NCI-H187 (cell line): ENCODE data around the gene PTPRT.

Experiments
- DNase-seq, 2 experiments: peaks; one replicate each; lab custom pipeline; 2025; lab: John Stamatoyannopoulos, UW

The PTPRT gene

DNA sequence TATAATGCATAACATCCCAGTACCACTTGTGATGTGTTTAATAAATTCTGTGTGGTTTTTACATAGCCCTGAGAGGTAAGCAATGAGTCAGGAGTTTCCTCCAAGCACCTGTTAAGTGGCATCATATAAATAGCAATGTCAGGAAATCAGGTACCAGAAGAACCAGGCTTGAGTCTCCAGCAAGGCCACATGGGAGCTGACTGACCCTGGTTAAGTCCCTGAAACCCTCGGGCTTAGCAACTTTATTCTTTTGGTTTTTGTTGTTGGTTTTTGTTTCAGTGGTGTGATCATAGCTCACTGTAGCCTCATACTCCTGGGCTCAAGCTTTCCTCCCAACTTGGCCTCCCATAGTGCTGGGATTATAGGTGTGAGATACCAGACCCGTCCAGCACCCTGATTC is 70.0 kb downstream of the PTPRT start:
- no peak for DNase-seq

DNA sequence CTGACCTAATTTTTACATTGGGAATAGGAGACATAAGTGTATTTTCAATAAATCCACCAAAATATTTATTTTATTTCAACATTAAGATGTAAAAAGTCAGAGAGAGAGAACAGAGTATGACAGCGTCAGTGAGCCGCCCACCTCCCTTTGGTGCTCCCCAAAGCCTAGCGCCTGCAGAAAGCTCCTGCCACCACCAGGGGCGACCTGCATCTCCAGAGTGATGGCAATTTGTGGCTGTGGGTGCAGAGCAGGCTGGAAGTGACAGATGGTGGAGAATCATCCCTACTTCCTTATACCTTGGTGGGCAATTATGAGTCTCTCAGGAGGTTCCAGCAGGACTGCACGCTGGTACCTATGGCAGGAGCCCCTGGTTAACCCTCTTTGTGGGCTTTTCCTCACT is 87.3 kb downstream of the PTPRT start:
- no peak for DNase-seq

DNA sequence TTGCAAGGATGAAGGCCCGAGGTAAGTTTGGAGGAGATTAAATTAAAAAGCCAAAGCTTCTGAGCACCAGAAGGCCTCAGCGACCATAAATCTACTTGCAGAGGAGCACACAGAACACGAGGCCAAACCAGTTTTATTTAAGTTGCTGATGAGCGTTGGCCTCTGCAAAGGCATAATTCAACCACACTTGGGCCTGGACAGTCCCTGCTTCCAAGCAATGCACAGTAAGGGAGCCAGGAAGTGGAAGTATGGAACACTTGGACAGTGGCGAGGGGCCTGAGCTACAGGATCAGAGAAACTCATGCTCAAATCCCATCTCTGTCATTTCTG is 92.8 kb downstream of the PTPRT start:
- no peak for DNase-seq

DNA sequence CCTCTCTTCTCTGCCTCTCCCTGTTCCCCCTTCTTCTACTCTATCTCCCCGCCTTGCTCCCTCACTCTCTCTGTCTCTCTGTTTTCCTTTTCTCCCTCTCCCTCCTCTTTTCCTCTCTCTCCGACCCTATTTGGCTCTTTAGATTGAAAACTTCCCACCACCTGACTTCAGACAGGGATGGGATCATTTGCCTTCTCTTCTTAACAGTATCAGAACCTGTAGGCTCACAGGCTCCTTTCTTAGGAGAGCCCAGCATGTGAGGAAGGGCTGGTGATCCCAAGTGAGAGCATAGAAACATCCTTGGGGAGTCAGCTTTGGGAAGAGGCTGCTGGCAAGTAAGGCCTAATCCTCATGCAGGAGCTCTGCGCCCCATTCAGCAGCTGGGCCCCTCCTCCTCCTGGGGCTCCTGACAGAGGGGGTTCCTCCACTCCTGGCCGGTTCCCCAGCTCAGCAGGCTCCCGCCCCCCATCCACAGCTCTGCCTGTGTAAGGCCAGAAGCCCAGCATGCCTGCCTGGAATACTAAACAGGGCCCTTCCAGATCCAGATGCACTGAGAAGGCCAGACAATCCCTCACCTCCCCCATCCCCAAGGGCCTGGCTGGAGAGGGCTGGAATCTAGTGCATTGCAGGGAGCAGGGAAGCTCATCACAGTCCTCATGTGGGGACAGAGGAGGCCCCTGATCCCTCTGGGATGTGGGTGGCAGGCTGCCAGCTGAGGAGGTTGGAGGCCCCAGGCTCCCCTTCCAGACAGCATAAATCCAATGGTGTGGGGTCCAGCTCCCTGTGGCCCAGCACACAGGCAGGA is 93.4 kb downstream of the PTPRT start:
- no peak for DNase-seq

DNA sequence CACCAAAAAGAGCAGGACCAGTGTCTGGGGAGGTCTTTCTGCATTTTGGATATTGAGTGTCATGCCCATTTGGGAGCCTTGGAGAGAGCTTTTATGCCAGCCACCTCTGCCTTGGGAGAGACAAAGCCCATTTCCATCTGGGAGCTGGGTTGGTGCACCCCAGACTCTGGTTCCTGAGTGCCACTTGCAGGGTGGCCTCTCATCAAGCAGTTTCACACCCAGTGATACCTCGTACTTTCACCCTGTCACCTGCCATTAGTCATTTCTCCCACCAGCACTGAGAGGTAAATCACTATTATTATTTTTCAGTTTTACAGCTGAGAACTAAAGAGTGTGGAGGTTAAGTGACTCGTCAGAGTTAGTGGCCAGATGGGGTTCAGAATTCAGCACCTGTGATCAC is 94.7 kb downstream of the PTPRT start:
- DNase-seq, result no peak

DNA sequence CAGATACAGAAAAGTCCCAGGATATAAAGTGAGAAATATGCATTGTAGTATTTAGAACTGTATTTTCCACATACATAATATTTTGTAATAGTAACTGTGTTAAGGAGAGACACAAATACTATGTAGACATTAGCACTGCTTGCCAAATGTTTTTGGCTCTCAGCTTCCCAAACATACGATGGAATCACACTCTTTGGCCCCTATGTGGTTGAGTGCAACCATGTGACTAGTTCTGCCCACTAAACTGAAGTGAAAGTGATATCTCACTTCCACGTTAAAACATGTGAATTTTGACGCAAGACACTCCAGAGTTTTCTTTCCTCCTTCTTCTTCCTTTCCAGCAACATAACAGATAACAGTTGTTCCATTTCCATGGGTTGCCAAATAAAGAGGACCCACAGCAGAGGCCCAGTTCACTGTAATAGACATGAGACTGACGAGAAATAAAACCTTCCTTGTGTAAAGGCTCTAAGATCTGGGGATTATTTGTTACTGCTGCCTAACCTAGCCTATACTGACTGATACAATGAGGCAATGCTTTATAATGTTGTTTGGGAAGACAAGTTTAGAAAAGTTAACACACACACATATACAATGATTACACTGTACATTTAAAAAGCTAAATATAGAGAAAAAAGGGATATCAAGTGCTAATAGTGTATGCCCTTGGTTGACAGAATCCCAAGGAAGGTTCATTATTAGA is 97.2 kb downstream of the PTPRT start:
- DNase-seq, result no peak

DNA sequence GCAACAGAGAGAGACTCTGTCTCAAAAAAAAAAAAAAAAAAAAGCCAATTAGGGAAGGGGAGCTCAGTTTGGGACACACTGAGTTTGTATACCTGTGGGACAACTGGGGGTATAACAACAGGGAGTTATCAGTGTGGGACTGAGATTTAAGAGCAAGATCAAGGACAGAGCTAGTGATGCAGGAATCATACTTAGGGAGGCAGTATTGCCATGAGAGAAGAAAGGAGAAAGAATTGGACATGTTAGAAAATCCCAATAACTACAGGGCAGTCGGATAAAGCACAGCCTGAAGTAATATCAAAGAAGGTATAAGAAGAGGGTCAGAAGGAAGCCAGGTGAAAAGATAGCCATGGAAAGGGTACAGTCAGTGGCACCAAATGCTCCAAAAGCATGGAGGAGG is 121.2 kb downstream of the PTPRT start:
- DNase-seq, result no peak

DNA sequence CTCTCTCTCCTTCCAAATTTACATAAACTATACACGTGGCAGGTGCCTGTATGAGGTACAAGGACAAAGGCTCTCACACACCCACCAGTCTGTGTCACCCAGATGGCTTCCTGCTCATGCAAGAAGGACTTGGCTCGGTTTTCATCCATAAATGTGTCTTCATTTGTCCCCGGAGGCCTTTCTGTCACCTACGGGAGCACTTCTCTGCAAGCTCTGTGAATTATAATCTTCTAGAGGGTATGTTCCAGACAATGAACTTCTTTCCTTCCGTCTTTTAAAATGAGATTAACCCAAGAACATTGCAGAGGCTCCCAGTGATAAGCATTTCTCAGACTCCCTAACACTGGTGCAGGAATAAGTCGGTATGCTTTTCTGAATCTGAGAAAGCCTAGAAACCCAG is 123.6 kb downstream of the PTPRT start:
- no peak for DNase-seq

DNA sequence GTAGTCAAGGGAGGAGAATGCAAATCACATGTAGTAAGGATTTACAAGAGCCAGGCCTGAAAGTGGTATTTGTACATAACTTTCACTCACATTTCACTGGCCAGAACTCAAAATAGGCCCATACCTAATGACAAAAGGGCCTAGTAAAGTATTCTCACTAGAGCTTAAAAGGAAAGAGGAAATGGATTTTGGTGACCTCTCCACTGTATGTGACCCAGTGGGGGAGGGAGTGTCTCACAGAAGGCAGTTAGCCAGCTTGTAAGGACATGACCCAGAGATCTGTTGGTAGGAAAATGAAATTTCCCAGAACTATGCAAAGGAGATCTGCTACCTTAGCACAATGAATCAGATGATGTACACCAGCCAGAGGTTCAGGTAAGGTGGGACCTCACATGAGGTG is 124.4 kb downstream of the PTPRT start:
- DNase-seq, result no peak

DNA sequence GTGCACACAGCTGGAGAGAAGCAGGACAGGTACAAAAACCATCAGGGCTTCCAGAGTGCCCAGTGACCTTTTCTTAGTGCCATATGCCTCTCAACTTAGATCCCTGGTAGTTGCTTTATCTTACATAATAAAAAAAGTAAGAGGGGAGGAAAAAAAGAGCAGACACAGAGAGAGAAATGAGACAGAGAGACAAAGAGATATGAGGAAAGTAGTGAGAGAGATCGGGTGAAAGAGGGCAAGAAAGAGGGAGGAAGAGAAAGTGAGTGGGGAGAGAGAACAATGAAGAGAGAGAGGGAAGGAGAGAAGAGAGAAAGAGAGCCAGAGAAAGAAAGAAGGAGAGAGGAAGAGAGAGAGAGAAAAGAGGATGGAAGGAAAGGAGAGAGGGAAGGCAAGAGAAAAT is 131.6 kb downstream of the PTPRT start:
- DNase-seq, result no peak

DNA sequence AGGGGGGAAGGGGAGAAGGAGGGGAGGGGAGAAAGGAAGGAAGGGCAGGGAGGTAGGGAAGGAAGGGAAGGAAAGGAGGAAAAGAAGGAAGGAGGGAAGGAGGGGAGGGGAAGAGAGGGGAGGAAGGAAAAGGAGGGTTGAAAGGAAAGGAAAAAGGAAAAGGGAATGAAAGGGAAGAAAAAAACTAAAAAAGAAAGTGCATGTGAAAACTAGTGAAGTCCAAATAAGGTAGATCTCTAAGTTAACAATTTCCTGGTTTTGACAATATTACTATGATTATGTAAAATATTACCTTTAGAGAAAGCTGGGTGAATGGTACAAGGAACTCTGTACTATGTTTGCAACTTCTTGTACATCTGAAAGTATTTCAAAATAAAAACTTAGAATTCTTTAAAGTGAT is 132.4 kb downstream of the PTPRT start:
- no peak for DNase-seq

DNA sequence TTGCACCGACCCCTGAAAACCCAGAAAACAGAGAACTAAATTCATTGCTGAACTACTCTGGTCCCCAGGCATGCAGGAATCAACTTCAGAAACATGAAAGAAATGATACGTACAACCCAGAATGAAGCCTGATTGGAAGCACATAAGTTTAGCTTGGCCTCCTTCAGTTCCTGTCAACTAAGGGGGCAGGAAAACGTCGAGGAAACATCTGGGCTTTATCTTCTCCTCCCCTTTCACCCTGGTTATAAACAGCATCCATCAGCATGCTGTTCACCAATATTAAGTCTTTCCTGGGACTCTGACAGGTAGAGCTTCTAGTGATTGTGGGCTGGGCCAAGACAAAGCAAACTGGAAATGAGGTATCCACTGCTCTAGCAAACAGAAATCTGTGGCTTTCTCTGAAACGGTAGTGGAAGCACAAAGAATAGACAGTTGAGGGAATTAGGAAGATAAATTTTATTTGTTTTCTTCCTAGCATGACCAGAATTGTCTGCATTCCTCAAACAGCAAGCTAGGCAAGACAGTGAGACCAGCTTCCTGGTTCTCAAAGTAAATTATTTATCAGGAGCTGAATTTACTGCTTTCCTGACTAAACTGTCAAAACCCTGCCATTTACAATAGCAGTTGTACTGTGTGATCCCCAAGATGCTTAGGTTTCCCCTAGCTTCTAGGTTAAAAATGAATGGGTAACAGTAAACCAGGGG is 134.4 kb downstream of the PTPRT start:
- no peak for DNase-seq

DNA sequence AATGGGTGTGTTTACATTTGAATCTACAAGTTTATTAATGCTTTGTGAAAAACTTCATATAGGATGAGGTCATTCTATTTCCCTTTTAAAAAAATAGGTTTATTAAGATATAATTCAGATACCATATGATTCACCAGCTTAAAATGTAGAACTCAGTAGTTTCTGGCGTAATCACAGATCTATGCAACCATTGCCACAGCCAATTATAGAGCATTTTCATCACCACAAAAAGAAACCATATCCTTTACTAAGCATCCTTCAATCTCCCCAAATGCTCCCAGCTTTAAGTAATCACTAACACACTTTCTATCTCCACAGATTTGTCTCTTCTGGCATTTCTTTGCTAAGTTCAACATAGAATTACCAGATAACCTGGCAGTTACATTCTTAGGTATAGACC is 137.2 kb downstream of the PTPRT start:
- DNase-seq, result no peak

DNA sequence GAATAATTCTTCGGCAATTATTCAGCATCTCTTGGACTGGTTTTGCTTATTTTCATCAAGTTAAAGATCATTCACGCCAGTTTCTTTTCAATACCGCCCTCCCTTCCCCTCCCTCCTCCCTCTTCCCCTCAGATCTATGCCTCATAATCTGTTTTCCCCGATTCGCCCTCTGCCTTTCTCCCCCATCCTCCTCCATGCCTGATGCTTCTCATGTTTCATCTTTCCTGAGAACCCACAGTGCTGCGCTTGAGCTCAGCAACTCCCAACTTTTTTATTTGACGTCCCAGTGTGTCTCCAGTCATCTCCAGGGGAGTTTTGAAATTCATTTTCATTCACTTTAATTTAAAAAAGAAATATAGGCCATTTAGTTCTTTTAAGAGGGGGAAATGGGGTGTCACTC is 142.7 kb downstream of the PTPRT start:
- no peak for DNase-seq

DNA sequence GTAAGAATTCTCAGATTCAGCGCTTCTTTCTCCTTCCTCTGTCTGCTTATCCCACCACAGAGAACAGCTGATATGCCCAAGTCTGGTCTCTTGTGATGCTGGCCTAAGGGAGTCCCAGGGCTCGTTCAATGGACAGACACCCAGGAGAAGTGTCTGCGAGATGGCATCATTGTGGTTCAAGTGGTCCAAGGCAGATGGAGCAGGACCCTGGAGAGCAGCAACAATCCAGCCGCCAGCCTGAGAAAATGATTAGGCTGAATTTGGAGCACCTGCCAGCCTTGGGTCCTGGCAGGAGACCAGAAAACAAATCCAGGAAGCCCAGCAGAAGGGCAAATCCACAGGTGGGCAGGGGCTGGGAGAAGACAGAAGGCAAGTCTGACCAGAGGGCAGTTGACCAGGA is 145.8 kb downstream of the PTPRT start:
- DNase-seq, result no peak

DNA sequence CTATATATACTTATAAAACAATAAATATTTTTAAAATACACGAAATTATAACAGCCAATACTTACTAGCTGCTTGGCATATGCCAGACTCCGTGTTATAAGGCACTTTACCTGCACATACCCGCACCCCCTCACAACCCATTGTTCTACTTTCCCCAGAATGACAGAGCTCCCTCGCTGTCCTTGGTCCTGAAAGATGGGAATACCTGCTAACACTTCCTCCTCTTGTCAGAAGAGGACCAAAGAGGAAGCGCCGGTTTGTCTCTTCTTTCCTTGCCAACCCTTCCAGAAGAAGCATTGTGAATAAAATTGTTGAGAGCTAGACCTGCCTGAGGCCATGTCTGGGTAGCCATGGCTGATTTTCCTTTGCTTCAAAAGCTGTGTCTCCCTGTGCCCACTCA is 149.3 kb downstream of the PTPRT start:
- DNase-seq, result no peak

DNA sequence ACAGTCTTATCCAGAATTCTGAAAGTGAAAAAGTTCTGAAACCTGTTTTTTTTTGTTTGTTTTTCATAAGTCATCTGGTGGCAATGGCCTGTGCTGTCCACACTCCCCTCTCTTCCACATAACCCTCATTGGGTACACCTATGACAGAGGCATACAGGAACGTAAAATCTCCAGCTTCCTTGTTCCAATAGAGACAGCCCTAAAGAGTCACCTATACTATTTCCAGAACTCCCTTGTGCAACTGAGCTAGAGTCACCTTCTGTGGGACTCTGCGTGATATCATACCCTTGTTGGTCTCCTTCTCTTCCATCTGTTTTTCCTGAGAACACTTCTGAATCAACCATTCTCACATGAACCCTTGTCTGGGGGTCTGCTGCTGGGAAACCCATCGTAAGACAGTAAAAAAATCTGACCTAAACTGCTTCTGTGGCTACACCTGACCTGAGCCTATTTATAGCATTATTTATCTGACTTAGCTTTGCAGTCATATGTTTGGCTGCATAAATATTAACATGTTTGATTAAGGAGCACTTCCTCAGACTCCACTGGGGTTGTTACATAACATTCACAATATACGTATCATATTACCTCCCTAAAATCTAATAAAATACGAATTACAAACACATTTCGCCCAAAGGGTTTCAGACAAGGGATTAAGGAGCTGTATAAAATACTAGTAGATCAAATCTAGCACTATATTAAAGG is 151.9 kb downstream of the PTPRT start:
- no peak for DNase-seq

DNA sequence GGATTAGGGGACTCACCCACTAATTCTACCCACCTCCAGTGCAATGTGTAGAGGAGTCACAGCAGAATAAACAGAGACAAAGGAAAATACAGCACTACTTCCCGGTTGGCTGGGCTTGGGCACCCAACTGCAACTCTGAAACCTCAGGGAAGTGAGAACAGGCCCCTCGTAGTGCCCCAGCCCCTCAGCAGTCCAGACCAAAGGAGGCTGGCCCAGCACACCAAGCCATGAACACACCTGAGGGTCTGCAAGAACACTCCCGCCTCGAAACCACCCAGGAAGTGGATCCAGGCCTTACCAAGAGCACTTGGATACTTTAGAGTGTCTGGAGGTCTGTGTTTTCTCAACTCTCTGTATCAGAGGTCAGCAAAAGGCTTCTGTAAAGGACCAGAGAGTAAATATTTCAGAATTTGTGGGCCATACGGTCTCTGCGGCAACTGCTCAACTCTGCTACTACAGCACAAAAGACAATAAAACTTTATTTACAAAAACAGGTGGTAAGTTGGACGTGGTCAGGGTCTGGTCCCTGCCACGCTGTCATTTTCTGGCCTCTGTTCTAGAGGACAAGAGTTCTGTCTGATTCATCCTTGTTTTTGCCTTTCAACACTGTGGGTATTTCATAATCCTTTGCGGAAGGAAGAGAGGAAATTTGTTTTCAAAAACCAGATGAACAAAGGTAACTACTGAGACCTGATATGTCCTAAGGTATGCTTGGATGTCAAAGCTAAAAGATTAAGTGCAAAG is 154.6 kb downstream of the PTPRT start:
- no peak for DNase-seq

DNA sequence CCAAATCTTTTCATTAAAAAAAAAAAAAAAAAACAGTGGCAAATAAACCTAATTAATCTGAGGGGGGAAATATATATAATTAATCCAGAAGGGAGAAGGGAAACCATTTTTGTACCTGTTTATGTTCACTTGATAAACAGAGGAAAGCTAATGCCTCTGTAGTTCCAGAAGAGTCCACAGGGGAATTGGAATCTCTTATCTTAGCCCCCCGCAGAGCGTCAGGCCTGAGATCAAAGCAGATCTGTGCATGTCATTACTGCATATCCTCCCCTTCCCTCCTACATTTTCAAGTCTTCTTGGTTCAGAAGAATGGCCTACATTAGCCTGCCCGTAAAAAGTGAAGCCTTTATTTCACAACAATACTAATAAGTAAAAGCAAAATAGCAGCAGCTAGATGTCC is 157.2 kb downstream of the PTPRT start:
- DNase-seq, result no peak

DNA sequence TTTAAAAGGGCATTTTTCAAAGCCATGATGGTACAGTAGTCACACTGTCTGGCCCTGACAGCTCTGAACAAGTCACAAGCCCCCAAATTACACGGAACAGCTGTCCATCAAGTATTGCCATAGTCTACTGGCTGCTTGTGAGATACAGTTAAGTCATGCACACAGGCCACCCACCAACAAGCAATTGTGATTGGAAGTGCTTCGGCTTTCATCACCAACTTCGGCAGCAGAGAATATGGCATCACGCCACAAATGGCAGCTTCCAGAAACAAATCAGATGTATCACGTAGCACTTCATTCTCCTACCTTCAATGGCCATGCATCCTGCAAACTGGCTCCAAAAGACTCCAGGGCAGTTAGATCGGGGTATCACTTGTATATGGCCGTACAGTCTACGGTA is 160.5 kb downstream of the PTPRT start:
- no peak for DNase-seq

DNA sequence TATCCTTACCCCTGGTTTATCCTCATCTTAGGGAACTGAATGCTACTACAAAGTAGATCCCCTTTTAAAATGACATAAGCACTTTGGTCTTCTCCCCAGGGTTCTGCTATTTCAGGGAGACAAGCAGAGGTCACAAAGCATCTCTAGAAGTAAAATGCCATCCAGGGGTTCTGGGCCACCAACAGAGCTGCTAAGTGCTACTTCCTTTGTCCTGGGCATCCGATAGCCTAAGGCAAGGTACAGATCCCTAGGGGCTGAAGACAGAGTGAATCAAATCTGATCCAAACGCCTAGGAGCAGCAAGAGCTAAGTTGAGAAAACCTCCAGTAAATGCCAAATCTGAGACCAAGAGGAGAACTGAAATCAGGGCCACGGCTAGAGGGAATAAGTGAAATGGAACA is 161.2 kb downstream of the PTPRT start:
- DNase-seq, result no peak

DNA sequence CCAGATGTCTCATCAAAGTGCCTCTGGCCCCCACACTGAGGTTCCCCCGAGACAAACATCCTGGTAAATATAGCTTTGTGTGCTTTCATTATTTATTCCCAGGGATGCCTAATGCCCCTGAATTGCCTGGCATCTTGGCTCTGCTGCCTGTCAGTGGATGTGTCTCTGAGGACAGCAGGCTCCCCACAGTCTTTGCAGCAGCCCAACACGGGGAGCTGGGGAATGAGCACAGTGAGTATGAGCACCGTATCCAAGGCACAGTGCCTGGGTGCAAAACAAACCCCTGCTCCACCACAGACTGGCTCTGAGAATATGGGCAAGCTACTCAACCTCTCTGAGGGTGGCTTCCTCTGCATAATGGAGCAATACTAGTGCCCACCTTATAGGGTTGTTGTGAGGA is 165.9 kb downstream of the PTPRT start:
- DNase-seq, result no peak
